ENCODE results near the gene ADIPOR1.
"Not testable (repeated sequence)": the region's sequence is repeated elsewhere in the genome, so short reads cannot be mapped to it uniquely, and the experiment has no call there.

ADIPOR1 gene

DNA sequence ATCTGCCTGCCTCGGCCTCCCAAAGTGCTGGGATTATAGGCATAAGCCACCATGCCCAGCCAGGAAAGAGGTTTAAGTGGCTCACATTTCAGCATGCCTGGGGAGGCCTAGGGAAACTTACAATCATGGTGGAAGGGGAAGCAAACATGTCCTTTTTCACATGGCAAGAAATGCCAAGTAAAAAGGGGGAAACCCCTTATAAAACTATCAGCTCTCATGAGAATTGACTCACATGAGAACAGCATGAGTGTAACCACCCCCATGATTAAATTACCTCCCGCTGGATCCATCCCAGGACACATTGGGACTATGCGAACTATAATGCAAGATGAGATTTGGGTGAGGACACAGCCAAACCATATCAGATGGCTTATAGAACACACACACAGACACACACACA lies 22.3 kb downstream of the ADIPOR1 start:
- DNase-seq = no peak

DNA sequence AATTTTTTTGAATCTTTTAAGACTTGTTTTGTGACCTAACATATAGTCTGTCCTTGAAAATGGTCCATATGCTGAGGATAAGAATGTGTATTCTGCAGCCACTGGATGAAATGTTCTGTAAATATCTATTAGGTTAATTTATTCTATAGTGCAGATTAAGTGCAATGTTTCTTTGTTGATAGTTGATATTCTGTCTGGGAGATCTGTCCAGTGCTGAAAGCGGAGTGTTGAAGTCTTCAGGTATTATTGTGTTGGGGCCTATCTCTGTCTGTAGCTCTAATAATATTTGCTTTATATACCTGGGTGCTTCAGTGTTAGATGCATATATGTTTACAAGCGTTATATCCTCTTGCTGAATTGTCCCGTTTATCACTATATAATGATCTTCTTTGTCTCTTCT lies 23.4 kb downstream of the ADIPOR1 start:
- DNase-seq = no peak

DNA sequence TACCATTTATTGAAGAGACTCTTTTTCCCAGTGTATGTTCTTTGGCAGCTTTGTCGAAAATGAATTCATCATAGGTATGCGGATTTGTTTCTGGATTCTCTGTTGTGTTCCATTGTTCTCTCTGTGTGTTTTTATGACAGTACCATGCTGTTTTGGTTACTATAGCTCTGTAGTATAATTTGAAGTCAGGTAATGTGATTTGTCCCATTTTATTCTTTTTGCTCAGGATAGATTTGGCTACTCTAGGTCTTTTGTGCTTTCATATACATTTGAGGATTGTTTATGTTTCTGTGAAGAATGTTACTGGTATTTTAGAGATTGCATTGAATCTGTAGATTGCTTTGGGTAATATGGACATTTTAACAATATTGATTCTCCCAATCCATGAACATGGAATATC lies 25.6 kb downstream of the ADIPOR1 start:
- no peak for DNase-seq

DNA sequence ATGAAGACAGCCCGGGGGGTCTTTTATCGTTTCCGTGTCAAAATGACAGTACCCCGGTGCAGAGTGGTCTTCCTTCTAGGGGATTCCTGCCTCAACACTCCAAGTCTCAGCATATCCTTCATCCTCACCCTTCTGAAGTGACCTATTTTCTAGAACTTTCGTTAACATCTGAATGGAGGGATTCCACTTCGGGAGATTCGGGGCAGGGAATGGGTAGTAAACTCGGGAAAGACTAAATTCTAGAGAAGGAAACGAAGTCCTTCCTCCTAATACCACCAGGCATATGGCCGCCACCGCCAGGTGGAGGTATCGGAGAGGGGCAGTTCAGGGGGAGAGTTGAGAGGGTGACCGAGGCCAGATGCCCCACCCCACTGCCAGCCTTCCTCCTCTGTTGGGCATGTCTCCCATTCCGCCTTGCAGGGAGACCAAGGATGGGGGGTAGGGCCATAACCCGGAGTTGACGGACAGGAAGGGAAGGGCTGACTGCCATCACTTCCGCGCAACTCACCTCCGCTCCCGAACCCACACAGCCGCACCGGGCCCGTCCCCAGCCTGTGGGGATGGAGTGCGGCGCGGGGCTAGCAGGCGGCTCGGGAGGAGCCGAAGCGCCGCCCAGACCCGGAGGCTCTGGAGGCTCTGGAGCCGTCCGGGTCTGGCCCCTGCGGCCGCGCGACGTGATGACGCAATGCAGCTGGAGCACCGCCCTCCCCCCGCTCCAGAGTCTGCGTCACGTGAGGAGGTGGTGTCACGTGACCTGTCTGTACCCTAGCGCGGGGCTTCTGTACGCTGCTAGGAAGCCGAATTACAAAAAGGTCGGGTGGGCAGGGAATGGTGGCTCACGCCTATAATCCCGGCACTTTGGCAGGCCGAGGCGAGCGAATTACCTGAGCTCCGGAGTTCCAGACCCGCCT lies 31.3 kb downstream of the ADIPOR1 start, which contains the start of gene KLHL12:
Gene KLHL12 (minus strand): TSS at position 654 of the 911 bp plus-strand sequence. CDS start 2,072 bp downstream, outside the sequence.
- DNase-seq = peak; percentile 92

DNA sequence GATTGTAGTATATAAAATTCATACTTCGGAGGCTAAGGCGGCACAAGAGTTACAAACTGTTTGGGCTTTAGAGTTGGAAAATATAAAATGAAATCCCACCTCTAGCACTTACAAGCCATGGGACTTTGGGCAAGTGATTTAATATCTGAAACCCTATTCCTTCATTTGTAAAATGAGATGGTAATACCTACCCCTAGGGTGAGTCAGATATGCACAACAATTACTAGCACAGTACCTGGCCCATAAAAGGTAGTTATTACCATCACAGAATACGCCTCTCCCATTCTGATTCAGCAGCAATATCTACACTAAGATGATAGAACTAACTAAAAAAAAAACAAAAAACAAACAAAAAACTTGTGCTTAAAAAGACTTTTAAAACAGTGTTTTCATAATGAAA lies 34.6 kb downstream of the ADIPOR1 start:
- DNase-seq = no peak

DNA sequence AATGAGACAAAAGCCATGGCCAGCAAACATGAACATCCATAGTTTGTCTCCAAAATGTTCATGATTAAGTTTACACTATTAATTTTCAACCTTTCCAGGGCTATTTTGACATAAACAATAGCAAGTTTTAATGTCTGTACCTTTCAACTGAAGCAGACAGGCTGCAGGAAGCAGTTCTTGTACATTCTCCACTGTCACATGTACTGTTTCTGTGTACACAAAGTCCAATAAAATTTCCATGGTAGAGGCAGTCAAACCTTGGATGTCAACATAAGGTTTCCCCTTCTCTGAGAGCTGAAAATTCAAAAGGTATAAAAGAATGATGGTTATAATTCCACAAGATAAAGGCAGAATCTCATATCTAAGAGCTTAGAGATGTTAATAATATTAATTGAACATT lies 38.5 kb downstream of the ADIPOR1 start:
- no peak for DNase-seq

DNA sequence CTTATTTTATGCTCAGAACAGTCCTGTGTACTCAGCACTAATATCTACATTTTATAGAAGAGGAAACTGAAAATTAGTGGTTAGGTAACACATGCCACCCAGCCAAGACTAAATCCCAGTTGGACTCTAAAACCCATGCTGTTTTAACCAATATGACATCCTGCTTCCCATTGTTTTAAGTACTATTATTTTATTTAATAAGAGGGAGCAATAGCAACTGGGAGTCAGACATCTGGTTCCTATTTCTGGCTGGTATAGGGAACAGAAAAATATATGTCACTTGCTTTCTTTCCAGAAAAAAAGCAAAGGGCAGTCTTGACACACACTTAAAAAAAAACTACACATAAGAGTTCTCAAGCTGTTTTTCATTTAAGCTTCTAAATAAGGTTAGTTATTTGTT lies 43.0 kb downstream of the ADIPOR1 start:
- DNase-seq = no peak

DNA sequence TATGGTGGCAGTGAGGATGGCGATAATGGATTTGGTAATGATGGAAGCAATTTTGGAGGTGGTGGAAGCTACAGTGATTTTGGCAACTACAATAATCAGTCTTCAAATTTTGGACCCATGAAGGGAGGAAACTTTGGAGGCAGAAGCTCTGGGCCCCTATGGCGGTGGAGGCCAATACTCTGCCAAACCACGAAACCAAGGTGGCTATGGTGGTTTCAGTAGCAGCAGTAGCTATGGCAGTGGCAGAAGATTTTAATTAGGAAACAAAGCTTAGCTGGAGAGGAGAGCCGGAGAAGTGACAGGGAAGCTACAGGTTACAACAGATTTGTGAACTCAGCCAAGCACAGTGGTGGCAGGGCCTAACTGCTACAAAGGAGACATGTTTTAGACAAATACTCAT lies 45.6 kb downstream of the ADIPOR1 start:
- DNase-seq = not testable (repeated sequence)

DNA sequence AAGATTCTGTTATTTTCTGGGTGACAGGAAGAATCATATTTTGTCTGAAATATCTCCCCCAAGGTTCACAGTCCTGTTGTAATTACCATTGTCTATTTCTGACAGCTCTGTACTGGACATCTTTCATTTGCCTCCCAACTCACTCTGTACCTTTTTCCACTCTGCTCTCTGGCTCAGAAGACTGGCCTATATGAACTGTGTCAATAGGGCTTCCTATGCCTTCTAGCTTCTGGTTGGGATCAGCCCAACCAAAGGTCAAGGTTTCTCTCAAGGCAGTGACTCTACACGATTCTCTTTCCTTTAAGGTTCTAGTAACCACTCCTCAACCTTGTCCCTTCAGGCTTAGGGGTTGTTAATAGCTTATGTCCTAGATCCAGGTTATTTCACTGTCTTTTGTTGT lies 48.6 kb downstream of the ADIPOR1 start:
- DNase-seq = no peak

DNA sequence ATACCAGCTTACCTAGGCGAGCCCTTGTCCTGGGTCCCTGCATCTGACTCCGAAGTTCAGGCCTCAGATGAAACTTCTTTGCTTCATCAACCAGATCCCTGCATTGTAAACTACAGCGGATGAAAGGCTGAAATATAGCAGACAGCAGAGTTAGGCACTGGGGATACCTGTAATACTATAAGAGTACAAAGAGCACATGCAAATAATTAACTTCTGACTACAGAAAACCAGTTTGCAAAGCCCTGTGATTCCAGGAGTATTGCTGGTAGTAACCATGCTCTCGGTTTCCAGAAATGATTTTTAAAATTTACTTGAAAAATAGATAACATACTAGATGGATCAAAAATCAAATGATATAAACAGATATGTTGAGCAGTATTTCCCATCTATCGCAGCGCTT lies 49.1 kb downstream of the ADIPOR1 start:
- DNase-seq = no peak

DNA sequence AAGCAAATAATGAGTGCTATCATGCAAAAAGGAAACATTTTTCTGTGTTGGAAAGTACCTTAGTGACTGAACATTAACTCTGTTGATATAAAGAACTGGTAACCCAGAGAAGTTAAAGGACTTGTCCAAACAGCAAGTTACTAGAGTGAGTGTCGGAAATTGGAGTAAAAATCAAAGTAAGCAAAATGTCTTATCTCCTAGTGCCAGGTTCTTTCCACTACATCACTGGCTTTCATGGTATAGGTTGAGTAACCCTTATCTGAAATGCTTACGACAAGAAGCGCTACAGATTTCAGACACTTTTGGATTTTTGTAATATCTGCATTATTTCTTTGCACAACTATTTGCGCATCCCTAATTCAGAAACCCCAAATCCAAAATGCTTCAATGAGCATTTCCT lies 52.8 kb downstream of the ADIPOR1 start:
- no peak for DNase-seq

DNA sequence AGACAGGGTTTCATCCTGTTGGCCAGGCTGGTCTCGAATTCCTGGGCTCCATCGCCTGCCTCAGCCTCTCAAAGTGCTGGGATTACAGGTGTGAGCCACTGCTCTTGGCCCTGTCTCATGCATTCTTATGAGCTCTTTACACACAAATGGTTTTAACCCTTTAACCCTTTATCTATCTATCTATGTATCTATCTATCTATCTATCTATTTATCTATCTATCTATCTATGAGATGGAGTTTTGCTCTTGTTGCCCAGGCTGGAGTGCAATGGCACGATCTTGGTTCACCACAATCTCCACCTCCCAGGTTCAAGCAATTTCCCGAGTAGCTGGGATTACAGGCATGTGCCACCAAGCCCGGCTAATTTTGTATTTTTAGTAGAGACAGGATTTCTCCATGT lies 54.3 kb downstream of the ADIPOR1 start:
- not testable (repeated sequence) for DNase-seq

DNA sequence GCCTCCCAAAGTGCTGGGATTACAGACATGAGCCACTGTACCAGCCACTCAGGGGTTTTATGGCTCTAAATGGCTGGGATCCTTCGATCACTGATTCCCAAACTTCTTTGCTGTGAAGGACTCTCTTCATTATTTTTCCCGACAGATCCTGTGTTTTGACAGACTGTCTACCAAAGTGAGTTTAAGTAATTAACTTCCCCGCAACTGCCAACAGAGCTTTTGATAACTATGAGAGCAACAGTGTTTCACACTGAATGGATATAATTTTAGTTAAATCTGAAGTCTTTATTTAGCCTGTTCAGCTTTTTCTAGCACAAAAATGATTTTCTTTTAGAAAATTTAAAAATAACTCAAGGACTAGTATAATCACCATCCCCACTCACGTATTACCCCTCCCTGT lies 56.6 kb downstream of the ADIPOR1 start:
- DNase-seq = no peak

DNA sequence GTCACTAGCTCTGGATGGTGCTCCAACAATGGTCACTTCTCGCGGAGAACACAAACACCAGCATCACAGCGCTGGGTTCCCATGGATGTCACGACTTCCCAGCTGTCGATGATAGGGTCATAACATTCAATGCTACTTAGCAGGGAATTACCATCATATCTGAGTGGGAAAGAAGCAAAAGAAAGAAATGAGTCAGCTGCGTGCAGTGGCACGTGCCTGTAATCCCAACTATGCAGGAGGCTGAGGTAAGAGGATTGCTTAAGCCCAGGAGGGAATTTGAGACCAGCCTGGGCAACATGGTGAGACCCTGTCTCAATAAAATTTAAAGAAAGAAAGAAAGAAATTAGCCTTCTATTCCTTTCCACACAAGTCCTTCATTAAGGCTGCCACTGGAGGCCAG lies 65.6 kb downstream of the ADIPOR1 start:
- DNase-seq = no peak
